OCI-LY7 (cell line): ENCODE results near the gene GGA3. TPM values are rescaled to one million over a fixed set of nuclear protein-coding genes. Genes with fewer than 3 reads are reported as not detected.

Source experiments
- BruUV-seq: library from RNA; stranded (reverse); fragments of 400-500 nt; replicated peaks from 2 replicates; lab custom pipeline; 2021; lab: Mats Ljungman, UMichigan
- CTCF ChIA-PET: fragments of 300-600 bp; sonication (Branson Sonifier 250); formaldehyde crosslinking; loops from one replicate; lab custom pipeline; 2022; ENCODE audit warnings: antibody characterized with exemption; ENCODE audit not compliant: unreplicated experiment; lab: Charles Lee
- POLR2A ChIA-PET: fragments of 300-600 bp; sonication (Branson Sonifier 250); formaldehyde crosslinking; loops from one replicate; lab custom pipeline; 2022; ENCODE audit warnings: antibody characterized with exemption; lab: Charles Lee
- DNase-seq: peaks from one replicate; pipeline ENCODE4 v3.0.0-alpha.2; 2015; ENCODE audit warnings: low spot score
- H2AFZ ChIP-seq: fragments of 200-600 bp; sonication (generic), shearing (Covaris generic); 2 replicates; pipeline ENCODE4 v1.6.1; 2014; ENCODE audit warnings: mild to moderate bottlenecking, antibody characterized with exemption, low read length, moderate library complexity
- H3K27ac ChIP-seq: fragments of 200-600 bp; sonication (generic); 2 replicates; pipeline ENCODE4 v1.5.1; 2014; ENCODE audit warnings: mixed run types, low read depth, mild to moderate bottlenecking, moderate library complexity, low read length, inconsistent platforms; ENCODE audit not compliant: poor library complexity, severe bottlenecking
- H3K36me3 ChIP-seq: fragments of 200-600 bp; sonication (generic); 2 replicates; pipeline ENCODE4 v1.6.1; 2014; ENCODE audit warnings: mild to moderate bottlenecking, antibody characterized with exemption, low read length, moderate library complexity, mixed read lengths; ENCODE audit not compliant: insufficient read depth
- H3K4me1 ChIP-seq: fragments of 200-600 bp; sonication (generic); 2 replicates; pipeline ENCODE4 v1.5.1; 2014; ENCODE audit warnings: mild to moderate bottlenecking, low read length; ENCODE audit not compliant: insufficient read depth, poor library complexity, severe bottlenecking
- H3K4me2 ChIP-seq: fragments of 200-600 bp; sonication (generic); 2 replicates; pipeline ENCODE4 v1.6.1; 2014; ENCODE audit warnings: mild to moderate bottlenecking, low read length
- H3K4me3 ChIP-seq: fragments of 200-600 bp; sonication (generic); 2 replicates; pipeline ENCODE4 v1.5.1; 2014; ENCODE audit warnings: mild to moderate bottlenecking, low read depth, low read length; ENCODE audit not compliant: poor library complexity, severe bottlenecking
- H3K79me2 ChIP-seq: fragments of 200-600 bp; sonication (generic); 2 replicates; pipeline ENCODE4 v1.6.1; 2016; ENCODE audit warnings: low read depth, mild to moderate bottlenecking, low read length, moderate library complexity, mixed read lengths; ENCODE audit not compliant: insufficient read depth
- H3K9me2 ChIP-seq: fragments of 200-600 bp; sonication (generic); 2 replicates; pipeline ENCODE4 v1.6.1; 2016; ENCODE audit warnings: mild to moderate bottlenecking, low read length, mixed read lengths; ENCODE audit not compliant: insufficient read depth
- H3K9me3 ChIP-seq: fragments of 200-600 bp; sonication (generic); 2 replicates; pipeline ENCODE4 v1.6.1; 2014; ENCODE audit warnings: mild to moderate bottlenecking, mixed run types, low read length, mixed read lengths
- H4K20me1 ChIP-seq: fragments of 200-600 bp; sonication (generic); 2 replicates; pipeline ENCODE4 v1.6.1; 2014; ENCODE audit warnings: mild to moderate bottlenecking, antibody characterized with exemption, low read length, moderate library complexity, mixed read lengths; ENCODE audit not compliant: insufficient read depth
- EZH2phosphoT487 ChIP-seq: fragments of 200-600 bp; sonication (generic); IDR thresholded peaks from 2 replicates; pipeline ENCODE4 v1.6.1; 2018; ENCODE audit warnings: low read depth, borderline replicate concordance, mild to moderate bottlenecking, mixed run types, antibody characterized with exemption, low read length, moderate library complexity, mixed read lengths
- intact Hi-C: fragments of 100-400 bp; cut with micrococcal nuclease; formaldehyde crosslinking; loops from one replicate; pipeline ENCODE4 v1.10.0; 2022; ENCODE audit not compliant: unreplicated experiment
- total RNA-seq, 2 experiments: library from RNA; depleted of rRNA in 1 of 2; stranded (reverse); fragments of >200 nt in 1 of 2; shearing (Covaris generic) in 1 of 2; gene quantifications; 2 replicates each; pipeline ENCODE4 v1.2.3, GENCODE V29; 2014 to 2022
- TF ChIP-seq, protein P1 (sequence below): fragments of 200-600 bp; sonication (generic); conservative IDR thresholded peaks from 2 replicates; pipeline ENCODE4 v1.5.1; 2014; ENCODE audit warnings: mild to moderate bottlenecking, antibody characterized with exemption, low read length, moderate library complexity, mixed read lengths

GGA3 gene
- total RNA-seq, 2 experiments from 2014 or later, result 77.6 to 106 TPM

DNA sequence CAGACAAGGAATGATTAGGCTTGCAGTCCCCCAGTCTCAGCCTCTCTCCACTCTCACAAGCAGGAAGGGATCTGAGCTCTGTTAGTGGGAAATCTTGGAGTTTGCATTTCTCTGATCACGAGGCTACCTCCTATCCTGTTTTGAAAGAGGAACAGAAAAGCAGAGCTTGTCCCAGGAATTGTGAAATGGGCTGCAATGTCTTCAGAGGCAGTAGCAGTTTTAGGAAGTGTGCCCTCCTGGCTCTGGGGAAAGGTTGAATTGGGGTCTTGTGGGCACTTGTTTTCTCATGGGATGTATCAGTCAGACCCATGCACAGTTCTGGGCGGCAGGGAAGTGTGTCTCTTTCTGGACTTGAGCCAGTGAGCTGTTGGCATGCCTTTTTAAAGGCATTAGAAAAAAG lies 33.1 kb downstream of the GGA3 start:
- no peak overlapping the region for H3K27ac ChIP-seq
- H3K9me3 ChIP-seq, result no peaks in the 10 kb centered on the region
- intact Hi-C loops, result no loop called here
- H3K79me2 ChIP-seq, result no peaks in the 10 kb centered on the region
- POLR2A ChIA-PET, result interaction anchor here (0.6 to 1.3 kb wide), 4 partner anchors 12 to 215 kb away, joined by 3 read pairs; no protein-coding TSS in a partner anchor
- no peaks in the 10 kb centered on the region for H4K20me1 ChIP-seq
- no peak overlapping the region for H3K4me2 ChIP-seq
- H3K36me3 ChIP-seq, result peaks cover 99% of the 10 kb centered on the region
- no peak for DNase-seq
- CTCF ChIA-PET, result no interaction called here
- BruUV-seq, result TSS peak; percentile 40
- no peaks in the 10 kb centered on the region for H3K9me2 ChIP-seq
- no peak overlapping the region for H3K4me3 ChIP-seq
- H2AFZ ChIP-seq, result no peak overlapping the region
- TF ChIP-seq, protein P1, sequence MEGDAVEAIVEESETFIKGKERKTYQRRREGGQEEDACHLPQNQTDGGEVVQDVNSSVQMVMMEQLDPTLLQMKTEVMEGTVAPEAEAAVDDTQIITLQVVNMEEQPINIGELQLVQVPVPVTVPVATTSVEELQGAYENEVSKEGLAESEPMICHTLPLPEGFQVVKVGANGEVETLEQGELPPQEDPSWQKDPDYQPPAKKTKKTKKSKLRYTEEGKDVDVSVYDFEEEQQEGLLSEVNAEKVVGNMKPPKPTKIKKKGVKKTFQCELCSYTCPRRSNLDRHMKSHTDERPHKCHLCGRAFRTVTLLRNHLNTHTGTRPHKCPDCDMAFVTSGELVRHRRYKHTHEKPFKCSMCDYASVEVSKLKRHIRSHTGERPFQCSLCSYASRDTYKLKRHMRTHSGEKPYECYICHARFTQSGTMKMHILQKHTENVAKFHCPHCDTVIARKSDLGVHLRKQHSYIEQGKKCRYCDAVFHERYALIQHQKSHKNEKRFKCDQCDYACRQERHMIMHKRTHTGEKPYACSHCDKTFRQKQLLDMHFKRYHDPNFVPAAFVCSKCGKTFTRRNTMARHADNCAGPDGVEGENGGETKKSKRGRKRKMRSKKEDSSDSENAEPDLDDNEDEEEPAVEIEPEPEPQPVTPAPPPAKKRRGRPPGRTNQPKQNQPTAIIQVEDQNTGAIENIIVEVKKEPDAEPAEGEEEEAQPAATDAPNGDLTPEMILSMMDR, result no peak
- TF ChIP-seq EZH2phosphoT487, result no peak
- no peaks in the 10 kb centered on the region for H3K4me1 ChIP-seq

DNA sequence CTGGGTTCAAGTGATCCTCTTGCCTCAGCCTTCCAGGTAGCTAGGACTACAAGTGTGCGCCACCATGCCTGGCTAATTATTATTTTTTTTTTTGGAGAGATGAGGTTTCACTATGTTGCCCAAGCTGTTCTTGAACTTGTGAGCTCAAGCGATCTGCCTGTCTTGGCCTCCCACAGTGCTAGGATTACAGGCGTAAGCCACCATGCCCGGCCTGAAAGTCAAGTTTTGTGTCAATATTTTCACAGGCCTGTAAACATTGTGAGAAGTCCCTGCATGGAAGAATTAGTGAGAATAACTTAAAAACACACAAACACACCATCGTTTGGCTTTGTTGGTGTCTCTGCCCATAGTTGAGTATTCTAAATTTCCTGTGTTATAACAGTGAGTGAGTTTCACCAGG lies 33.7 kb downstream of the GGA3 start:
- BruUV-seq, result no TSS peak

DNA sequence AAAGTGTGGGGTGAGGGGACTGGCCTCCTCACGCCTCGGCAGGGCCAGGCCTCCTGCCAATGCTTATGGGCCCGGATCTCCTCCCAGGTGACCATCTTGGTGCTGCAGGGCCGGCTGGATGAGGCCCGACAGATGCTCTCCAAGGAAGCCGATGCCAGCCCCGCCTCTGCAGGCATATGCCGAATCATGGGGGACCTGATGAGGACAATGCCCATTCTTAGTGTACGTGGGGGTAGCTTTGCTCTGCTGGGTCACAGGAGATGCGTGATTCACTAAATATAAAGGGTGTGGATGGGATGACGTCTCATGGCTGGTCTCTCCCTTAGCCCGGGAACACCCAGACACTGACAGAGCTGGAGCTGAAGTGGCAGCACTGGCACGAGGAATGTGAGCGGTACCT lies 36.4 kb downstream of the GGA3 start:
- intact Hi-C loops, result no loop called here
- Histone ChIP-seq H3K9me3 (no peaks in the 10 kb centered on the region), H2AFZ (no peak overlapping the region), H3K79me2 (no peaks in the 10 kb centered on the region), H3K27ac (no peak overlapping the region), H3K4me2 (no peak overlapping the region), H3K36me3 (peaks cover 96% of the 10 kb centered on the region), H3K4me1 (no peaks in the 10 kb centered on the region), H3K4me3 (no peak overlapping the region), H4K20me1 (no peaks in the 10 kb centered on the region), H3K9me2 (no peaks in the 10 kb centered on the region)
- ChIA-PET POLR2A (no interaction called here), CTCF (no interaction called here)
- no peak for DNase-seq
- no peak for TF ChIP-seq EZH2phosphoT487
- TF ChIP-seq, protein P1, result no peak
- no TSS peak for BruUV-seq

More for the DNA sequence above, 33.7 kb downstream of the GGA3 start:
- ChIA-PET POLR2A (interaction anchor here (0.6 kb wide), 1 partner anchor 20 kb away, joined by 5 read pairs; no protein-coding TSS in a partner anchor), CTCF (no interaction called here)
- Histone ChIP-seq H3K9me3 (no peaks in the 10 kb centered on the region), H3K36me3 (peaks cover 99% of the 10 kb centered on the region), H2AFZ (no peak overlapping the region), H3K9me2 (no peaks in the 10 kb centered on the region), H3K79me2 (no peaks in the 10 kb centered on the region), H3K4me1 (no peaks in the 10 kb centered on the region), H4K20me1 (no peaks in the 10 kb centered on the region), H3K4me3 (no peak overlapping the region), H3K4me2 (no peak overlapping the region), H3K27ac (no peak overlapping the region)
- TF ChIP-seq, protein P1, result no peak
- no peak for TF ChIP-seq EZH2phosphoT487
- DNase-seq, result no peak
- intact Hi-C loops, result no loop called here
